Activated CD4-positive, alpha-beta T cell treated with anti-CD3 and anti-CD28 coated beads, Interleukin-2, Interleukin-4, amounts not matched to agents 100 ng/mL and 50 ng/mL, durations not matched to agents 16 hours and 8 hours (primary cell): Measurements from ENCODE around the gene MOV10L1.
A peak's percentile ranks its signal among the peaks of the same experiment; 100 is the strongest.
"Not testable (repeated sequence)": the region's sequence is repeated elsewhere in the genome, so short reads cannot be mapped to it uniquely, and the experiment has no call there.

ENCODE experiments used
- DNase-seq: peaks from one replicate; pipeline ENCODE4 v3.0.0-alpha.2; 2020; ENCODE audit warnings: low spot score

Gene MOV10L1

DNA sequence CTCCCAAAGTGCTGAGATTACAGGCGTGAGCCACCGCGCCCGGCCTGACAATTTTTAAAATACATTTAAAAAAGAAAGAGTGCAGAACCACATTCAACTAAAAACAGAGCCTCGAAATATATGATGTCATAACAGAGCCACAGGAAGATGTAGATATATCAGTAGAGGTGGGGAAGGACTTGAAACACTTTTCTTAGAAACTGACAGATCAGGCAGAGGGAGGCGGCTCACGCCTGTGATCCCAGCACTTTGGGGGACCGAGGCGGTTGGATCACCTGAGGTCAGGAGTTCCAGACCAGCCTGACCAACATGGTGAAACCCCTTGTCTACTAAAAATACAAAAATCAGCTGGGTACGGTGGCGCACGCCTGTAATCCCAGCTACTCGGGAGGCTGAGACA lies 11.6 kb upstream of the MOV10L1 start:
- no peak for DNase-seq

DNA sequence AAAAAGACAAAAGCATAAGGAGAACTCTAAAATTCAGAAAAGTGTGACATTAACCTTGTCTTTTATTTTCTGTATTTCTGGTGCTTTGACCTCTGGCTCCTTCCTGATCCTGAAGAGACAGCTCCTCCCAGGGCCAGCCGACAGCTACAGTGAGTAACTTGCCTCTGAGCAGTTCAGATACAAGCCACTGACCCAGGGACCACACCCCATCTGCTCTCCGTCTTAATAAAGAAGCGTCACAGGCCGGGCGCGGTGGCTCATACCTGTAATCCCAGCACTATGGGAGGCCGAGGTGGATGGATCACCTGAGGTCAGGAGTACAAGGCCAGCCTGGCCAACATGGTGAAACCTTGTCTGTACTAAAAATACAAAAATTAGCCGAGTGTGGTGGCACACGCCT lies 11.0 kb upstream of the MOV10L1 start:
- no peak for DNase-seq

DNA sequence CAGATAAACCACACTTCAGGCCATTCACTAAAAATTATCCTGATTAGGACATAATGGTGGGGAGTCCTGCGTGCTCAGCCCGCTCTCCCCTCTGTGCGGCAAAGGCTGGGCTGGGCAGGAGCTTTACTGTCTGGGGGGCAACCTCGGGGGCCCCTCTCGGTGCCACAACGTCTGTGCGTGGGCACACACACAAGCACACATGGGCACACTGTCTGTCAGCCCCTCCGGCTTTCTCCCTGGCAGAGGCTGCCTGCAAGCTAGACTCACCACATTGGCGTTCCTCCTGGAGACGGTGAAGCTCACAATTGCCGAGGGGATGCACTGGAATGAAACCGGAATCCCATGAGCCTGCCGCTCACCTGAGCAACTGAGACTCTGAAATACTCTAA lies 9.7 kb upstream of the MOV10L1 start:
- DNase-seq, result no peak

DNA sequence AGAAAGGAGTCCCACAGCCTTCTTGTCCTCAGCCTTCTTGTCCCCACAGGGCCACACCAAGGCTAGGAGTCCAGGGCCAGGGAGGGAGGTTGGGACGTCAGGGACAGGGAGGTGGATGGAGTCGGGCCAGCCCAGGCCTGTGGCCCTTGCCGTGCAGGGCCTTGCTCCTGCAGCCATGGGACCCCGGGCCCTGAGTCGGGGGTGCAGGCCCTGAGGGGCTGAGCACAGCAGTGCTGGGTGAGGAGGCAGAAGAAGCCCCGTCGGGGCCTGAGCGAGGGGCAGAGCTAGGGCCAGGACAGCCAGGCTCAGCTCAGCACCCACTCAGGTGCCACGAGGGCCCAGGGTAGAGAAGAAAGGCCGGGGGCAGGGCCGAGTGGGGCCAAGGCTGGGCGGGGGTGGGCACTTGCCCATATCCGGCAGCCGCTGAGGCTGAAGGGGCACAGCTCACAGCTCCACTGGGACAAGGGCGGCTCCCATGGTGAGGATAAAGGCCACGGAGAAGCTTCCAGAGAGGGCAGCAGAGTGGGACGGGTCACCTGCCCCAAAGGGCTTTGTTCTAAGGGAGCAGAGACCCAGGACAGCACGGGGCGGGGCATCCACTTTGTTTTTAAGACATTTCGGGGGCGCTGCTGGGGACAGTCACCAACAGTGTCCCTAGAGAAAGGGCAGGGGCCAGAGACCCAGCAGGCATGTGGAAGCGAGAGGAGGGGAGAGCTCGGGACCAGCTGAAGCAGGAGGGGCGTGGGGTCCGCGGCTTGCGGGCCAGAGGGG lies 8.2 kb upstream of the MOV10L1 start:
- no peak for DNase-seq

DNA sequence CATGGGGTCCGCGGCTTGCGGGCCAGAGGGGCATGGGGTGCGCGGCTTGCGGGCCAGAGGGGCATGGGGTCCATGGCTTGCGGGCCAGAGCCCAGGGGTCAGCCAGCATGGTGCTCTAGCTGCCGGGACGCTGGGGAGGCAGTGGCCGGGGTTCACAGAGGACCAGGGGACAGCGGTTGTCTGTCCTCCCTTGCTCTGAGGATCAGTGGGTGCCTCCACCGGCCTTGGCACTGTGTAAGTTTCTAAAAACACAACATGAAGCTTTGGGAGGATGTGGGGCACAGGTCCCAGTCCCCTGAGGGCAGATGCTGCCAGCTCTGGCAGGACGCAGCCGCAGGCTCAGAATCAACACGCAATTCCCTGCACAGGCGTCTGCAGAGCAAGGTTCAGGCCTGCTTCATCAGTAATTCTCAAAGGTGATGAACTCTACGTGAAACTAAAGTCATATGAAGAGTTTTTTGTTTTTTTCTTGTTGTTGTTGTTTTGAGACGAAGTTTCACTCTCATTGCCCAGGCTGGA lies 7.5 kb upstream of the MOV10L1 start:
- no peak for DNase-seq

DNA sequence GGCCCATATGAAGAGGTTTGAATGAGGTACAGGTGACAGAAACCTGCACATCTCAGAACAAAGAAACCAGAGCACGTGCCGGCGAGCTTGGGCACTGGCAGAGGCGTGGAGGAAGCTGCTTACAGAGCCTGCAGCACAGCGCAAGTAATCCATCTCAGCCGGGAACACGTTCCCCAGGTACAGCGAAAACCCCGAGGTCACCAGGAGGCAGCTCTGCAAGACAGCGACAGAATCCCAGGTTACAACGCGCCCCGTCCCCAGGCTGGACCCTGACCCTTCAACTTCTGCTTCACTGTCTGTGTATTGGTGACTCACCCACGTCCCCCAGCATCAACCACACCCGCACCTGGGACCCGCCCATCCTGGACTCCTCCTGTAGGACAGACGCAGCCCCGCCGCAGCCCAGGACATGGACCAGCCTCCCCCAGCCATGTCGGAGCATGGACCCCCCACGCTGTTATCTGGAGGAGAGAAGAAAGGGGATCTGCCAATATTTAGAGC lies 6.8 kb upstream of the MOV10L1 start:
- no peak for DNase-seq

DNA sequence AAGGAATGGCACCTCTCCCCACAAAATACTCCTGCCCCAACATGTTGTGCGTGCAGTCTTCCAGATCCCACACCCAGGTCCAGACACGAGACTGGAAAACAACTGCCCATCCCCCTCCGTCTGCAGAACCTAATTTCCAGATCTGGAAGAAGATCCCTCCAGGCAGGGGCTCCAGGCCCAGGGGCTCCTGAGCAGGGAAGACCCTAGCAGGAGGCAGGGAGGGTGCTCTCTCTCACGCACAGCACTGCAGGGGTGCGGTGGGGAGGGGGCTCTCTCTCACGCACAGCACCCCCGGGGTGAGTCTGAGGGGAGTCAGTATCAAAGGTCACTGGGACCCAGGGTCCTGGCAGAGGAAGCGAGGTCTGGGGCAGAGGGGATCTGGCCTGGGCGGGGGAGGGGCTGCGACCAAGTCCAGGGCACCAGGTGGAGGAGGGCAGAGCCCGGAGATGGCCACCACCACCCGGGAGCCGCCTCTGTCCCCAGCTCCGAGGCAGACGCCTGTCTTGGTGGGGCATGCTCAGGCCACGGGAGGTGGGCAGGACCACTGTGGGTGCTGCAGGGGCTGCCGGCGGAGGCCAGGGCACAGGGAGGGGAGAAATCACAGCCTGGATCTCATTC lies 6.2 kb upstream of the MOV10L1 start:
- DNase-seq, result no peak

DNA sequence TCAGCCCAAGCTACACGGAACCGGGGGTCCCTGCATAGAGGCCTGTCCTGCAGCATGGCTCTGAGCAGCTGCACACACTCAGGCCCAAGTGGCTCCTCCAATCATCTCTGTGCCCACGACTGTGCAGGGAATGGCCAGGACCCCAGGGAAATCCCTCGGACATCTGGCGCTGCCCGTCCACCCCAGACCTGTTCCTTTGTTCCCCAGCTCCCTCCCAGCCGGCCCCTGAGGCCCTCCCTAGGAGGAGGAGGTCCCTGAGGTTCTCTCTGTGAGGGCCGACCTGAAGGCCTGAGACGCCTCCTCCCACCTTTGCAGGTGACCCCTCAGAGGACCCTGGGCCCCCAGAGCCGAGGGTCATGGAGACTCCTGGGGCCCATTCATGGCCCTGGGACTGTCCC lies 5.7 kb upstream of the MOV10L1 start:
- no peak for DNase-seq

DNA sequence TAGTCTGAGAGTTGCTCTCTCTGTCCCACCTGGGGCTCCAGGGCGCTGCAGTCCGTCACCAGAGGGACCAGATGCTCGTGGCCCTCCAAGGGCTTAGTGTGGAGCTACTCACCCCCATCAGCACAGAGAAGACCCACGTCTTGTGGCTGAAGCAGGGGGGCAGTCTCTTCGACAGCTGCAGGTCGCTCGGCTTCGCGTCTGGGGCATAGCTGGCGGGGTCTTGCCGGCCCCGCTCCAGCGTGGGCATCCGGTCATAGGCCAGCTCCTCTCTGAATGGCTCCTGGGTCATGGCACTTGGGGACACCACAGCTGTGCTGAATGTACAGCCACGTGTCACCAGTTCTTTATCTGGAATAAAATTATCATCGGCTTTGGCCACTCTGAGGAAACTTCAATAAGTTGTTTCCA lies 5.2 kb upstream of the MOV10L1 start:
- no peak for DNase-seq

DNA sequence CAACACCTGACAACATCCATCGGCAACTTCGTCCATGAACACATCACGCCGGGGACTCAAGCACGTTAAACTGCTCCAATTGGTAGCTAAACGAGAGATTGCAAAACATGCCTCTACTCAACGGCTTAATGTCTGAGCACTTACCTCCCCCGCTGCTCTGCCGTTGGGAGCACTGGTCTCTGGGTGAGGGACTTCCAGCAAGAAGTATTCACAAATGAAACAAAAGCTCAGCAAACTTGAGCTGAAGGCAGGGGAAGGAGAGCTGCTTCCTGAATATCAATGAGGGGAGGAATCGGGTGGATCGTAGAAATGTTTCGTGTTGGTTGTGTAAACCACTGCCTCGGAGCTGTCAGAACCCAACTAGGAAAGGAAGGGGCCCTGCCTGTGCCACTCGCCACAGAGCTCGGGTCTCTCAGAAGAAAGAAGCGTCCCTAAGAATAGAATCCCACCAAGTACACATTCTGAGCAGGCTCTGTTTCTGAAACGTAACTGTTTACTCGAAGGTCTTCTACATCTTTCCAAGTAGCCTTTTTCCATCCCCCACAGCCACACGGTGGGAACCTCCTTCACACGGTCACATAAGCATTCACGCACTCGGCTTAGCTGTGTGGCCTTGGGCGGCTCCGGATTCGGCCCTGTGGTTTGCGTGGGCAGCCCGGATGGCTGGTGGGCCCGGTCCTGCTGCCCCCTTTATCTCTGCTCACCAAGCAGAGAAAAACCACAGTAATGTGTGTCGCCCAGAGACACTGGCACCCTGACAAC lies 4.4 kb upstream of the MOV10L1 start, which contains the start of gene MLC1:
TSS of gene MLC1 (minus strand) at position 216 of the 762 bp plus-strand sequence. CDS start 524 bp downstream, outside the sequence.
- DNase-seq, result peak; percentile 7

DNA sequence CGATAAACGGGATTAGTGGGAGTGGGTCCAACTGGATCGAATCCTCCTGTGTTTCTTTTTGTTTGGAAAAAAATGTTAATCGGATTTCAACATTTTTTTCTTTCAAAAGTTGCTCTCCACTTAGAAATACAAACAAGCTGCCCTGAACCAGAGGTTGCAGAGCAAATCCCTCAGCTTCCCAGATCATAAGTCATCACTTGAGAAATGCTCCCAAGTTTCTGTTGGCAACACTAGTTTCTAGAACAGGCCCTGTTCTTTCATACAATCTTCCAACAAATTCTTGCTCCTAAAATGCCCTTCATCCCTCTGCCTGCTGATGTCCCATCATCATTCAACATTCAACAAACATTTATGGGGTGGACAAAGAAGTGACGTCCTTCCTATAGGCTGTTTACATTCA lies 3.3 kb upstream of the MOV10L1 start:
- no peak for DNase-seq

DNA sequence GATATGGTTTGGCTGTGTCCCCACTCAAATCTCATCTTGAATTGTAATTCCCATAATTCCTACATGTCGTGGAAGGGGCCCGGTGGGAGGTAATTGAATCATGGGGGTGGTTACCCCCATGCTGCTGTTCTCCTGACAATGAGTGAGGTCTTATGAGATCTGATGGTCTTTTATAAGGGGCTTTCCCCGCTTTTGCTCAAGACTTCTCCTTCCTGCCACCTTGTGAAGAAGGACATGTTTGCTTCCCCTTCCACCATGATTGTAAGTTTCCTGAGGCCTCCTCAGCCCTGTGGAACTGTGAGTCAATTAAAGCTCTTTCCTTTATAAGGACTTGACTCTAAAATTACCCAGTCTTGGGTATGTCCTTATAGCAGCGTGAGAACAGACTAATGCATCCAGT lies 2.8 kb upstream of the MOV10L1 start:
- DNase-seq, result not testable (repeated sequence)

DNA sequence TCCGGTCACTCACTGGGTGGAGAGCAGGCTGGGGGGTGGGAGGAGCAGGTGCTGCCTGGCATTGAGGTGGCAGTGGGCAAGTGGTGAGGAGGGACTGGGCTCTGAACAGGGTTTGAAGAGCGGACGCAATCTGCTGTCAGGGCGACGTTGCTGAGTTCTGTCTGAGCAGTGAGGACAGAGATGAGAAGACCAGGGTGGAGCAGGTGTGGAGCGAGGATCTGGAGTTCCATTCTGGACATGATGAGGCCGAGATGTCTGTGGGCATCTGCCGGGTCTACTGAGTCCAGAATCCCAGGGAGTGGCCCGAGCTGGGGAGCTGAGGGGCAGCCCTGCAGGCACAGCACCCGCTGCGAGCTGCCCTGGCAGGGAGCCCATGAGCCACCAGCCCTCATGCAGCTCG lies 2.2 kb upstream of the MOV10L1 start:
- DNase-seq, result no peak

DNA sequence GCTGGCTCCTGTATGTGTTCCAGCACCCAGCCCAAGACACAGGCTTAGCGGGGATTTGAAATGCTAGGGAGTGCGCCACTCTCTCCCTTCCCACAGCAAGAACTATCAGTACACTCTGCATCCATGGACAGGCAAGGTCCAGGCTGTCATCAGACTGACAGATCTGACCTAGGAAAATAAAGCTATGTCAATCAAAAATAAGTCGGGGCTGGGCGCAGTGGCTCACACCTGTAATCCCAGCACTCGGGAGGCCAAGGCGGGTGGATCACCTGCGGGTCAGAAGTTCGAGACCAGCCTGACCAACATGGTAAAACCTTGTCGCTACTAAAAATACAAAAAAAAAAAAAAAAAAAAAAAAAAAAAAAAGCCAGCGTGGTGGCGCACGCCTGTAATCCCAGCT lies 1.7 kb upstream of the MOV10L1 start:
- DNase-seq, result no peak

DNA sequence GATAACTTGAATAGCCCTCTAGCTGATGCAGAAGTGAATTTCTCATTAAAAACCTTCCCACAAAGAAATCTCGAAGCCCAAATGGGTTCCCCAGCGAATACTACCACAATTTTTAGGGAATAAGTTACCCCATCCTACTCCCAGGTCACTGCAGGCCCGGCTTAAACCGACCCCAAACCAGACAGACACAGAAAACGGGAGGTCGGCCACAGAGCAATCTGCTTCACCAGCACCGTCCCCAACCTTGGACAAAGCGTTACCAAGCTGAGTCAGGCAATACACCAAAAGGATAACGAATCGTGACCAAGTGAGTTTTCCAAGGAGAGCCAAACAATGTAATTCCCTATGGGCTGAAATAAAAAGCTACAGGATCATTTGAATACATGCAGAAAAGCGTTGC lies 575 bp upstream of the MOV10L1 start:
- no peak for DNase-seq

DNA sequence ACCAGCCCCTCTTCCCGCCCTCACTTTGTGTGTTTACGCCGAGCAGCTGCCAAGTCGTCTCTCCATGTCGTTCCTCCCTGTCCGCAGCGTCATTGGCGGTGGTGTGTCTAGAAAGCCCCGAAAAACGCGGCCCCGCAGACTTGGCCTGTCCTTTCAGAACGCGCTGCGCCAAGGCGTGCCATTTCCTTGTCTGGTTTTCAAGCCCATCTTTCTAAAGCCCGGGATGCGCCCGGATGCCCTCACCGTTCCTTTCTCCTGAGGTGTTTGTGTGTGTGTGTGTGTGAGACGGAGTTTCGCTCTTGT lies 557 bp downstream of the MOV10L1 start:
- no peak for DNase-seq

DNA sequence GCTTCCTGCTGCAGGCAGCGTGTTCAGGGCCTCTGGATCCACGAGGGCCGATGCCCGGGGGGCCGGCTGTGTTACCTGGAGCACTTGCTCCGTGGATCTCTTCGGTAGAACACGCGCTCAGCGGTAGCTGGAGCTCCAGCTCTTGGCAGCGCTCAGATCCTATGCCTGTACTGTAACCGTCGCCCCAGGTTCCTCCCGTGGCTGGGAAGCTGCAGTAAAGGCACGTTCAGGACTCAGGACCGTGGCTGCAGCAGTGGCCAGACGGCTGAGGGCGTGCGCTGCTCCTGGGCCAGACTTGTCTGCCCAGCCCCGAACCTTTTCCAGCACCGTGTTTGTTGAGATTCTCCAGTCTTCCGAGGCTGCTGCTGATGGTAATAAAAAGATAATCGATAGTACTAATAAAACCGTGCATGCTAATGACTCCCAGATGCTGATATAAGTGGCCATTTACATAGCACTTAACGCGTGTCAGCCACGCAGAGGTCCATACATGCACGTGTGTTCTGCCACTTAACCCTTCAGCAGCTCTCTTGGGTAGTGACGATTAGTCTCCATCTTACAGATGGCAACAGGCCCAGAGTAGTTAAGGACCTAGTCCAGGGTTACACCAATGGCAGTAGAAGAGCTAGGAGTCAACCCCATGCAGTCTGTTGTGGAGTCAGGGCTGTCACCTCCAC lies 1.4 kb downstream of the MOV10L1 start:
- DNase-seq, result no peak

DNA sequence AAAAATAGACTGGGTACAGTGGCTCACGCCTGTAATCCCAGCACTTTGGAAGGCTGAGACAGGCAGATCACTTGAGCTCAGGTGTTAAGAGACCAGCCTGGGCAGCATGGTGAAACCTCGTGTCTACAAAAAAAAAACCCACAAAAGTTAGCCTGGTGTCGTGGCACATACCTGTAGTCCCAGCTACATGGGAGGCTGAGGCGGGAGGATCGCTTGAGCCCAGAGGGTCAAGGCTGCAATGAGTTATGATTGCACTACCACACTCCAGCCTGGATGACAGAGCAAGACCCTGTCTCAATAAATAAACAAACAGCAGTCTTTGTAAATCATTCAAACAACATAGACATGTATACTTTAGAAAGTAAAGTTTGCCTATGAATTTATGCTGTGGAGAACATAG lies 2.5 kb downstream of the MOV10L1 start:
- no peak for DNase-seq

DNA sequence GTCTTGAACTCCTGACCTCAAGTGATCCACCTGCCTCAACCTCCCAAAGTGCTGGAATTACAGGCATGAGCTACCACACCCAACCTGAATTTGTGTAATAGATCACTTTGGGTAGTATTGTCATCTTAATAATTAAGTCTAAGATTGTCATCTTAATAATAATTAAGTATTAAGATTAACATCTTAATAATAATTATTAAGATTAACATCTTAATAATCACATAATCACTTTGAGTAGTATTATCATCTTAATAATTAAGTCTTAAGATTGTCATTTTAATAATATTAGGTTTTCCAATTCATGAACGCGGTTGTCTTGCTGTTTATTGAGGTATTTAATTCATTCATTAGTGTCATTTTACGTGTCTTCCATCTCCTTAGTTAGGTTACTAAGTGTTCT lies 8.2 kb downstream of the MOV10L1 start:
- DNase-seq, result no peak

DNA sequence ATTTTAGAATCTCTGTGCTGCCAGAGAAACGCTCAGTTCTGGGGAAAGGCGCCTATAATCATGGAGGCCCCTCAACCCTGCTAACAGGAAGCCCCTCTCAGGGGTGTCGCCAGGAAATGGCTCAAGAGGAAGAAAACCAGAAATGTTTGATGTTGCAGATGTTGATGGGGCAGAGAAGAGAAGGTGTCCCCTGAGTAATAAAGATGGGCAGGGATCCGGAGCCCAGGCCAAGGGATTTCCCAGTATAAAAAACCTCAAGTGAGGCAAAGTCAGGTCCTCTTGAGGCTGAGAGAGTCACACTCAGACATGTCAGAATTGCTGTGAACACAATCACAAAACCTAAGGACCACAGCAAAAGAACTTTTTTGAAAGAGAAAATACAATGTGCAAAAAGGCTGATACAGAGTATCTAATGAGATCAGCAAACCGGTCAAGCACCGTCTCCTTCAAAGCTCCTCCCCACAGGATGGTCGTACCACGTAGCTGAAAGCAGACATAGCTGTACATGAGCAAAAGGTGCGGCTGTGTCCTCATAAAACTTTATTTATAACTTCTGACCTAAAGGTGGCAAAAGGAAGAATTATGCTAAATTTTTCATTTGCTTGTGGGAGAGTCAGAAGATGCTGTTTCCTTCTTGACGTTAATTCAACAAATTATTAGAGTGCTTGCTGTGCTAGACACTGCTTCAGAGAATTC lies 12.2 kb downstream of the MOV10L1 start:
- no peak for DNase-seq

DNA sequence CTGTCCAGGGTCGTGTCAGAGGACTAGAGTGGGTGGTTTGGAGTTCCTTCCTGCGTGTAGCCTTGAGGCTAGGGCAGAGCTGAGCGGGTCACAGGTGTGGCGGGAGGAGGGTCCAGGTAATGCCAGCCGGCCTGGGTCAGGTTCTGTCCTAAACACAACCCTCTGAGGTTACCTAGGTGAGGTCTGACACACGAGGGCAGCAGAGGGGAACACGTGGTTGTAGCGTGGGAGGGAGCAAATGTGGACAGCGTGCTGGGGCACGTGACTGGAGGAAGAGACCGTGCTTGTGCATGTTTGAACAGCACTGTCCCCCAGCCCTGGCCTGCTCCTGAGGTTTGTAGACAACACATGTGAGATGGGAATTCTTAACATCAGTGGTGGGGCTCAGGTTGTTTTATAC lies 13.1 kb downstream of the MOV10L1 start:
- DNase-seq, result no peak

DNA sequence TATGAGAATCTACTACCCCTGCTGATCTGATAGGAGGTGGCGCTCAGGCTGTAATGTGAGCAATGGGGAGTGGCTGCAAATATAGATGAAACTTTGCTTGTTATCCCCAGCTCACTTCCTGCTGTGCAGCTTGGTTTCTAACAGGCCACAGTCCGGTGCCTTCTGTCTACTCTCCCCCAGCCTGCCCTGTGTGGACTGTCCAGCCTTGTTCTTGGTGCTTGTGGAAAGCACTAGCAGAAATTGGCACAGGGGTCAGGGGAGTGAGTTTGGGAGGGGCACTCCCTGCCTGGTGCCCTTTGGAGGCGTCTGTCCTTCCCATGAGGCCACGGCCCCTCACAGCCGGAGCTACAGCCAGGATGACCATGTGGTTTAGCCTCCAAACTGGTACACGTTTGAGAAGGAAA lies 14.3 kb downstream of the MOV10L1 start:
- DNase-seq, result no peak
